HG02938 (cell line): ENCODE data around the gene PER2.

Experiments
- ATAC-seq: cut with Tn5 transposase; IDR thresholded peaks from one replicate; pipeline ENCODE4 v1.9.1; 2021; ENCODE audit warnings: mild to moderate bottlenecking, moderate library complexity; ENCODE audit not compliant: unreplicated experiment

The PER2 gene

GRCh38 chr2:238251986-238252385, 36.4 kb downstream of the PER2 start:
- ATAC-seq: no peak

DNA sequence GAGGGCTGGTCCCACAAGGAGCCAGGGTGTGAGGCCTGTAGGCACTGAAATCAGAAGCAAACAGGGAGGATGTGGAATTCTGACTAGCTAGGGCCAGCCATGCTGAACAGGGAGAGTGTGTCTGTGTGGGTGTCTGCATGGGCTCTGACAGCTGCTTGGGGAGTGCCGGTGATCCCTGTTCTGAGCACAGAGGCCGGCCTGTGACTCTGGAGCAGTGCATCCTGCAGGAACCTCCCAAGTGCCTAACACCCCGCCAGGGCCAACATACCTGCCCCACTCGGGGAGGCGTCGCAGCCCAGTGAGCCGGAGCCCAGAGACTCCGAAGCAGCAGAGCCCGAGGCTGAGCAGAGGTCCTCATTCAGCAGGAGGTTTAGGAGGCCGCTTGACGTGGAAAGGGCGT, 37.1 kb downstream of the PER2 start:
- no peak for ATAC-seq

DNA sequence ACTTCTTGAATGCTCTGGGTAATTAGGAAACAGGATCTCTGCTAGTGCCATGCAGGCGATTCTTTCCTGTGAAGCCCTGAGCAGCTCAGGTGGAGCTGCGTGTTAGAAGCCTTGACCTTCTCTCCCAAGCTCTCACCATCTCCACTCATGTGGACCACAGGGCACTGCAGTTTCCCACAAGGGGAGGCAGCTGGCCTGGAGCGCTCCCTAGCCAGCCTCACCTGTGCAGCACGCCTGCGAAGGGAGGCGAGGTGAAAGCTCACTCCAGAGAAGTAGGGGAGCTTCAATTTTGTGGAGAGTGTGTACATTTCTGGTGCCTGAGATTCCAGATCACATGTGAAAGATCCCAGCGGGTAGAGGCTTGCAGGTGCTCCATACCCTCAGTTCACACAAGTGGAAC, 37.5 kb downstream of the PER2 start:
- ATAC-seq: no peak

GRCh38 chr2:238247841-238248453, 40.5 kb downstream of the PER2 start:
- no peak for ATAC-seq

DNA sequence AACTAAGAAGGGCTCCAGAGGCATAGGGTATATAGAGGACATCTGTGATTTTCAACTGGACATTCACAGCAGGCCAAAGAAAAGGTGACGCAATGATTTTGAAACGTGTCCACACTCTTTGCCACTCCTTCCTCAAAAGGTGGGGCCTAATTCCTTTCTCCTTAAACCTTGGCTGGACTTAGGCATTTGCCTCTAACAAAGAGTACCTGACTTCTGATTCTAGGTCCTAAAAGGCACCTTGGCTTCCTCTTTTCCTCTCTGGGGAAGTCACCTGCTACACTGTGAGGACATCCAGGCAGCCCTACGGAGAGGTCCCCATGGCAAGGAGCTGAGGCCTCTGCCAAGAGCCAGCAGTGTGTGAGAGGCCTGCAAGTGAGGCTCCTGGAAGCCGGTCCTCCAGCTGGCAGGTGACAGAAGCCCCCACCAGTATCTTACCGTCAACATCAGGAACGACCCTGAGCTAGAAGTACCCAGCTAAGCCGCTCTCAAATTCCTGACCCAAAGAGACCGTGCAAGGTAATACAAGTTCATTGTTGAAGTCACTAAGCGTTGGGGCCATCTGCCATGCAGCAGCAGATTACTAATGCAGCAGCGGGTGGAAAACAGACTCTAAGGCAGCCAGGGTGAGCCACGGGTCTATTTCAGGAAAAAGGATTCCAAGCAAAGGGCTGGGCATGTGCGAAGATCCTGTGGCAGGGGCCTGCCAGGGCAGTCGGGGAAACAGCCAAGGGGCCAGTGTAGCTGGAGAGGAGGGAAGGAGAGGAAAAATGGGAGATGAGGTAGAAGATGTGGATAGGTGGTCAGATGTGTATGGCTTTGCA, 41.2 kb downstream of the PER2 start:
- ATAC-seq: no peak

- ATAC-seq: no peak
These were observed 44.3 kb downstream of the PER2 start for GRCh38 chr2:238244151-238244550.

- no peak for ATAC-seq
These were observed 44.8 kb downstream of the PER2 start for GRCh38 chr2:238243496-238244076.

GRCh38 chr2:238242731-238243495, 45.5 kb downstream of the PER2 start:
- ATAC-seq: no peak

GRCh38 chr2:238241970-238242369, 46.4 kb downstream of the PER2 start:
- ATAC-seq: no peak

- ATAC-seq: no peak
These were observed 47.4 kb downstream of the PER2 start for GRCh38 chr2:238240757-238241711.

DNA sequence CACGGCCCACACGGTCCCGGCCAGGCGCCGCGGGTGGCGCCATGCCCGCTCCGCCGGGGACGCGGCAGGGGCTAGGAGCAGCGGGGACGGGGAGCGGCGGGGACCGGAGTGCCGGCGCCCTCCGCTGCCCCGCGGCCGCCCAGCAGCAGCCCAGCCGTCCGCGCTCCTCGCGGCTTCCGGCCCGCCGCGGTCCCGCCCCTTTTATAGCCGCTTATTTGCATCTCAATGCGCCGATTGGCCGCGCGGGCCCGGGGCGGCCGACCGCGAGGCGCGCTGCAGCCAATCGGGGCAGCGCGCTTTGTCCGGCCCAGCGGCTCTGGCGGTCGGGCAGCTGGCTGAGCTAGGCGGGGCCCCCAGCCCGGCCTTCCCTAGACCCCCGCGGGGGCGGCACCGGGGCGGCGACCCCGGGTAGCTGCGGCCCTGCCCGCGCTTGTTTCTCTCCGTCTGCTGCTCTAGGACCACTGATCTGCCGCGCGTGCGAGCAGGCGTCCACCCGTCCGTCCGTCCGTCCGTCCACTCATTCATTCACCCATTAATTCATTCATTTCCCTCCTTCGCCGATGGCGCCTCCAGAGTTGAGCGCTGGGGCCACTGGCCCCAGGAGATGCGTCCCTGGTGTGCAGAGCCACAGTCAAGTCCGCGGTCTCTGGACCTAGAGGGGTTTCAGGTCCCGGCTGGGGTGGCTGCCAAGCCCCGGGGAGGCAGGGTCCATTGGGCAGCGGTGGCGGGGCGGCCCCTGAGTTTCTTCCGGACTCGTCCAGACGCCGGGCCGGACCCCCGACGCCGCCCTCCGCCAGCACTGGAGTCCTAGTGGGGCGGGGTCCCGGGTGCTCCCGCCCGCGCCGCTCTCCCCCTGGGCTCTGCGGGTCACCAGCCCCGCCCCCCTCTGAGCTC, 48.3 kb downstream of the PER2 start, which contains the start of gene HES6:
HES6 (minus strand) TSS at position 176 of the 894 bp plus-strand sequence; CDS start at position 43, 133 bp downstream.
- peak; percentile 83 for ATAC-seq

GRCh38 chr2:238239543-238239862, 48.9 kb downstream of the PER2 start:
- ATAC-seq: peak; percentile 8

DNA sequence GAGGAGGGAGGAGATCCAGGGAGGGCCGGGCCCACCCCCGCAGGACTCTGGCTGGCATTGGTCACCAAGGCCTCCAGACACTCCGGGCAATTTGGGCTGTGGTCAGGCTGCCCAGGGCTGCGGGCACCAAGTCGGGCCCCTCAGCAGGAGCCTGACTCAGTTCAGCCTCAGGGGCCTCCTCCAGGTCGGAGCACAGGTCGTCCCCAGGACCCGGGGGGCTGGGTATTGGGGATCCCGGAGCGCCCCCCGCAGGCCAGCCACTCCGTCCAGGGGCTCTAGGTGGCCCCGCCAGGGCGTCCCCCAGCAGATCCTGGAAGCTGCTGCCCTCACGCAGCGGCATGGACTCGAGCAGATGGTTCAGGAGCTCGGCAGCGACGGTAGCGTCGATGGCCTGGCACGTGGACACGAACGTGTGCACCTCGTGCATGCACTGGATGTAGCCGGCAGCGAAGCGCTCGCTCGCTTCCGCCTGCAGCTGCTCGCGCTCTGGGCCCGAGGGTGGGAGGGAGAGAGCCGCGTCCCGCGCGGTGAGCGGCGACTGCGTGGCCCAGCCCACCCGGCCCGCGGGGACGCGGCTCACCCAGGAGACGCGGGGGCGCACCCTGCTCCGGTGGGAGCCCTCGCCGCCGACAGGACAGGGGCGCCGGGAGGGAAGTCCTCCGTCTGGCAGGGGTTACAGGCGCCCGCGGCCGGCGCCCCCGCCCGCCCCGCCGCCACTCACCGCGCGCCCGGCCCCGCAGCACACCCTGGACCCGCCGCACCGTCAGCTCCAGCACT, 49.5 kb downstream of the PER2 start:
- ATAC-seq: no peak

GRCh38 chr2:238238311-238238765, 50.1 kb downstream of the PER2 start:
- ATAC-seq: no peak

- ATAC-seq: no peak
These were observed 50.8 kb downstream of the PER2 start for GRCh38 chr2:238237431-238238135.

DNA sequence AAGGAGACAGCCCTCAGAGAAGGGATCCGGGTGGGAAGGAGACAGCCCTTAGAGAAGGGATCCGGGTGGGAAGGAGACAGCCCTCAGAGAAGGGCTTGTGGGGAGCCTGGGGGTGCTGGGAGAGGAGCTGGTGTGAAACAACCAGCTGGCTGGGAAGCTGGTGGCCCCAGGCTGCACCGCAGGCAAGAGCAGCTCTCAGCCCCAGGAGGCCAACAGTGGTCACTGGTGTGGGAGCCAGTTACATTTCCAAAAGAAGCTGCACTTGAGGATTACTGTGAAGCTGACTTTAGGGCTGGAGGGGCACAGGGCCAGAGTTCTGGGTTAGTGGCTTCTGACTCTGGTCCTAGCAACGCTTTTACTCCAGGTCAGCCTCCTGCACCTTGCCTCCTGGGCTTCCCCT, 51.8 kb downstream of the PER2 start:
- ATAC-seq: no peak

DNA sequence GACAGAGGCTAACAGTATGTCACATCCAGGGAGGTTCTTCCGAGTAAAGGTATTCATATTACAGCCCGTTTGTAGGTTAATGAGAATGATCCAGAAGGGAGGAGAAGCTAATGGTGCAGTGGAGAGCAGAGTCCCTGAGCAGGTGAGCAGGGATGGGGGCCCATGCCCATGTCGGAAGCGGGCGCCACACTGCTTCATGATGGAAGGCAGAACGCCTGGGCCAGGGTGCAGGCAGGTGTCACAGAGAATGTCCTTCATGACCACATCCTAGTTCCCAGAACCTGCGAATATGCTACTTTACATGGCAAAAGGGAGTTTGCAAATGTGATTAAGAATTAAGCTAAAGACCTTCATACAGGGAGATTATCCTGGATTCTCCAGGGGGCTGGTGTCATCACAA, 52.6 kb downstream of the PER2 start:
- no peak for ATAC-seq

DNA sequence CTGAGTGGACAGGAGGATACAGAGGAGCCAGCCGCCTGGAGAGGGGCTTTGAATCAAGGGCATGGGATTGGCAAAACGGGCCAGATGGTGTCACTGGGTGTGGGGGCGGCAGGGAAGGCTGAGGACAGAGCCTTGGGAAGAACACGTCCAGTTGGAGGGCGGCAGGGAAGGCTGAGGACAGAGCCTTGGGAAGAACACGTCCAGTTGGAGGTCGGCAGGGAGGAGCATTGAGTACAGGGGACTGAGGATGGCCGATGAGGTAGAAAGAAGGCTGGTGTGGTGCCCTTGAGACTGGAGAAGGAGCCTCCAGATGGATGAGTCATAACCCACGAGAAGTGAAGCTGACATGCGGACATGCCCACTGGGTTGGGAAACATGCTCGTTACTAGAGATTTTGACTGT, 53.1 kb downstream of the PER2 start:
- ATAC-seq: no peak
